Neural cell (in vitro differentiated cells): ENCODE results near the gene TGDS. TPM values are rescaled to one million over a fixed set of nuclear protein-coding genes. Genes with fewer than 3 reads are reported as not detected.

Experiments used
- H2AFZ ChIP-seq: fragments of 200-600, 300-800 bp; sonication (generic), shearing (Covaris generic); 2 replicates; pipeline ENCODE4 v1.6.0; 2014; ENCODE audit warnings: low read depth, mild to moderate bottlenecking, antibody characterized with exemption, low read length, moderate library complexity
- H3F3A ChIP-seq: fragments of 200-600 bp; shearing (Covaris generic); 2 replicates; pipeline ENCODE4 v1.6.1; 2016; ENCODE audit warnings: mild to moderate bottlenecking, moderate library complexity, mixed read lengths, antibody characterized with exemption, low read length; ENCODE audit not compliant: insufficient read depth, poor library complexity, severe bottlenecking
- H3K27ac ChIP-seq: fragments of 200-600, 300-800 bp; sonication (generic), shearing (Covaris generic); 2 replicates; pipeline ENCODE4 v1.5.1; 2014; ENCODE audit warnings: mild to moderate bottlenecking, low read length, moderate library complexity
- H3K27me3 ChIP-seq: fragments of 300-800, 200-600 bp; sonication (generic), shearing (Covaris generic); 2 replicates; pipeline ENCODE4 v1.6.0; 2014; ENCODE audit warnings: mild to moderate bottlenecking, low read depth, low read length, moderate library complexity; ENCODE audit not compliant: insufficient read depth
- H3K36me3 ChIP-seq: fragments of 300-800, 200-600 bp; sonication (generic), shearing (Covaris generic); 2 replicates; pipeline ENCODE4 v1.5.1; 2014; ENCODE audit warnings: mild to moderate bottlenecking, antibody characterized with exemption, low read length, moderate library complexity; ENCODE audit not compliant: insufficient read depth
- H3K4me2 ChIP-seq: fragments of 300-800, 200-600 bp; sonication (generic), shearing (Covaris generic); 2 replicates; pipeline ENCODE4 v1.6.0; 2014; ENCODE audit warnings: mild to moderate bottlenecking, low read length
- H3K4me3 ChIP-seq: fragments of 300-800, 200-600 bp; sonication (generic), shearing (Covaris generic); 2 replicates; pipeline ENCODE4 v1.5.1; 2014; ENCODE audit warnings: mild to moderate bottlenecking, low read length, moderate library complexity
- H3K79me2 ChIP-seq: fragments of 200-600 bp; shearing (Covaris generic); replicated peaks from 2 replicates; pipeline ENCODE4 v1.6.0; 2014; ENCODE audit warnings: mild to moderate bottlenecking, low read length, moderate library complexity; ENCODE audit not compliant: insufficient read depth
- H3K9ac ChIP-seq: fragments of 300-800, 200-600 bp; sonication (generic), shearing (Covaris generic); 2 replicates; pipeline ENCODE4 v1.6.1; 2016; ENCODE audit warnings: mild to moderate bottlenecking, low read length, mixed read lengths
- H3K9me2 ChIP-seq: fragments of 200-600 bp; shearing (Covaris generic); 2 replicates; pipeline ENCODE4 v1.6.1; 2016; ENCODE audit warnings: mild to moderate bottlenecking, low read length, mixed read lengths; ENCODE audit not compliant: insufficient read depth
- H3K9me3 ChIP-seq: fragments of 200-600, 300-800 bp; sonication (generic), shearing (Covaris generic); 2 replicates; pipeline ENCODE4 v1.6.1; 2016; ENCODE audit warnings: mild to moderate bottlenecking, mixed run types, low read length, moderate library complexity, mixed read lengths
- H4K20me1 ChIP-seq: fragments of 200-600 bp; shearing (Covaris generic); 2 replicates; pipeline ENCODE4 v1.6.1; 2016; ENCODE audit warnings: mild to moderate bottlenecking, mixed run types; ENCODE audit not compliant: insufficient read depth
- EP300 ChIP-seq: fragments of 450-650 bp; conservative IDR thresholded peaks from 2 replicates; pipeline ENCODE4 v1.6.1; 2014; ENCODE audit warnings: antibody characterized with exemption, mild to moderate bottlenecking, moderate library complexity; ENCODE audit not compliant: poor library complexity, severe bottlenecking
- EZH2 ChIP-seq: fragments of 200-600, 300-800 bp; shearing (Covaris generic), sonication (generic); IDR thresholded peaks from 2 replicates; pipeline ENCODE4 v1.6.1; 2014; ENCODE audit warnings: antibody characterized with exemption, low read length, borderline replicate concordance, mild to moderate bottlenecking; ENCODE audit not compliant: insufficient read depth, poor library complexity, severe bottlenecking
- MXI1 ChIP-seq: fragments of 450-650 bp; conservative IDR thresholded peaks from 2 replicates; pipeline ENCODE4 v1.6.1; 2014; ENCODE audit warnings: antibody characterized with exemption, mild to moderate bottlenecking; ENCODE audit not compliant: poor library complexity, severe bottlenecking
- POLR2AphosphoS5 ChIP-seq: IDR thresholded peaks from 2 replicates; pipeline ENCODE4 v1.6.1; 2012
- RAD21 ChIP-seq: fragments of 450-650 bp; conservative IDR thresholded peaks from 2 replicates; pipeline ENCODE4 v1.6.1; 2014; ENCODE audit warnings: antibody characterized with exemption, mild to moderate bottlenecking, moderate library complexity
- SMC3 ChIP-seq: fragments of 450-650 bp; conservative IDR thresholded peaks from 2 replicates; pipeline ENCODE4 v1.6.1; 2014; ENCODE audit warnings: antibody characterized with exemption, mild to moderate bottlenecking, moderate library complexity; ENCODE audit not compliant: poor library complexity
- TAF1 ChIP-seq: IDR thresholded peaks from 2 replicates; pipeline ENCODE4 v1.6.1; 2012; ENCODE audit warnings: low read depth
- polyA plus RNA-seq: library from polyadenylated mRNA; depleted of rRNA; stranded (reverse); fragments of >200 nt; gene quantifications from 2 replicates; pipeline ENCODE4 v1.2.3, GENCODE V29; 2014
- TF ChIP-seq, protein P1 (sequence below): fragments of 450-650 bp; IDR thresholded peaks from 2 replicates; pipeline ENCODE4 v1.5.1; 2014; ENCODE audit warnings: antibody characterized with exemption, mild to moderate bottlenecking, moderate library complexity; ENCODE audit not compliant: poor library complexity, severe bottlenecking
- TF ChIP-seq, protein P2 (sequence below): IDR thresholded peaks from 2 replicates; pipeline ENCODE4 v1.6.1; 2012; ENCODE audit warnings: borderline replicate concordance

The TGDS gene
- polyA plus RNA-seq, 1 donor from 2014 or later: 10.2 TPM

DNA sequence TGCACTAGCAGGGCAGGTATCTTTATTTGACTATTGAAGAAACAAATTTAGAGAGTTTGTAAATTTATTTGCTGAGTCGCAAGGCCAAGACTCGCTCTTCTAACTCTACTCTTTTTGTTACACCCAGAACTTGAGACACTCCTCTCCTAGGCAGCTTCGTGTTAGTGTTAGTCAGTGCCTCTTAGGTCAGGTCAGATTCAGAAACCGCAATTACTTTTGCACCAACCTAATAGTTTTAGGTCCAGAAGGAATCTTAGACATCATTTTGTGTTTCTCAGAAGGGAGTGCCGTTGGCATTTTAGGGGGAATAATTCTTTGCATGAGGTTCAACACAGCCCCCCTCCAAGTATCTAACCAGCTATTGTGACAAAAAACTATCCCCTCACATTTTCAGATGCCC, 14.5 kb upstream of the TGDS start:
- no peaks in the 10 kb centered on the region for H3K36me3 ChIP-seq
- H4K20me1 ChIP-seq: no peaks in the 10 kb centered on the region
- no peak overlapping the region for H3K4me2 ChIP-seq
- no peak overlapping the region for H3K27ac ChIP-seq
- H3F3A ChIP-seq: no peaks in the 10 kb centered on the region
- H3K79me2 ChIP-seq: no peaks in the 10 kb centered on the region
- H3K9ac ChIP-seq: no peak overlapping the region
- H3K9me3 ChIP-seq: no peaks in the 10 kb centered on the region
- no peak overlapping the region for H3K4me3 ChIP-seq
- H3K9me2 ChIP-seq: no peaks in the 10 kb centered on the region
- no peak overlapping the region for H2AFZ ChIP-seq
- TF ChIP-seq EP300: no peak
- TF ChIP-seq TAF1: no peak
- TF ChIP-seq POLR2AphosphoS5: no peak
- TF ChIP-seq MXI1: no peak
- TF ChIP-seq, protein P1, sequence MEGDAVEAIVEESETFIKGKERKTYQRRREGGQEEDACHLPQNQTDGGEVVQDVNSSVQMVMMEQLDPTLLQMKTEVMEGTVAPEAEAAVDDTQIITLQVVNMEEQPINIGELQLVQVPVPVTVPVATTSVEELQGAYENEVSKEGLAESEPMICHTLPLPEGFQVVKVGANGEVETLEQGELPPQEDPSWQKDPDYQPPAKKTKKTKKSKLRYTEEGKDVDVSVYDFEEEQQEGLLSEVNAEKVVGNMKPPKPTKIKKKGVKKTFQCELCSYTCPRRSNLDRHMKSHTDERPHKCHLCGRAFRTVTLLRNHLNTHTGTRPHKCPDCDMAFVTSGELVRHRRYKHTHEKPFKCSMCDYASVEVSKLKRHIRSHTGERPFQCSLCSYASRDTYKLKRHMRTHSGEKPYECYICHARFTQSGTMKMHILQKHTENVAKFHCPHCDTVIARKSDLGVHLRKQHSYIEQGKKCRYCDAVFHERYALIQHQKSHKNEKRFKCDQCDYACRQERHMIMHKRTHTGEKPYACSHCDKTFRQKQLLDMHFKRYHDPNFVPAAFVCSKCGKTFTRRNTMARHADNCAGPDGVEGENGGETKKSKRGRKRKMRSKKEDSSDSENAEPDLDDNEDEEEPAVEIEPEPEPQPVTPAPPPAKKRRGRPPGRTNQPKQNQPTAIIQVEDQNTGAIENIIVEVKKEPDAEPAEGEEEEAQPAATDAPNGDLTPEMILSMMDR: no peak
- no peak for TF ChIP-seq EZH2
- TF ChIP-seq SMC3: no peak
- TF ChIP-seq RAD21: no peak
- TF ChIP-seq, protein P2, sequence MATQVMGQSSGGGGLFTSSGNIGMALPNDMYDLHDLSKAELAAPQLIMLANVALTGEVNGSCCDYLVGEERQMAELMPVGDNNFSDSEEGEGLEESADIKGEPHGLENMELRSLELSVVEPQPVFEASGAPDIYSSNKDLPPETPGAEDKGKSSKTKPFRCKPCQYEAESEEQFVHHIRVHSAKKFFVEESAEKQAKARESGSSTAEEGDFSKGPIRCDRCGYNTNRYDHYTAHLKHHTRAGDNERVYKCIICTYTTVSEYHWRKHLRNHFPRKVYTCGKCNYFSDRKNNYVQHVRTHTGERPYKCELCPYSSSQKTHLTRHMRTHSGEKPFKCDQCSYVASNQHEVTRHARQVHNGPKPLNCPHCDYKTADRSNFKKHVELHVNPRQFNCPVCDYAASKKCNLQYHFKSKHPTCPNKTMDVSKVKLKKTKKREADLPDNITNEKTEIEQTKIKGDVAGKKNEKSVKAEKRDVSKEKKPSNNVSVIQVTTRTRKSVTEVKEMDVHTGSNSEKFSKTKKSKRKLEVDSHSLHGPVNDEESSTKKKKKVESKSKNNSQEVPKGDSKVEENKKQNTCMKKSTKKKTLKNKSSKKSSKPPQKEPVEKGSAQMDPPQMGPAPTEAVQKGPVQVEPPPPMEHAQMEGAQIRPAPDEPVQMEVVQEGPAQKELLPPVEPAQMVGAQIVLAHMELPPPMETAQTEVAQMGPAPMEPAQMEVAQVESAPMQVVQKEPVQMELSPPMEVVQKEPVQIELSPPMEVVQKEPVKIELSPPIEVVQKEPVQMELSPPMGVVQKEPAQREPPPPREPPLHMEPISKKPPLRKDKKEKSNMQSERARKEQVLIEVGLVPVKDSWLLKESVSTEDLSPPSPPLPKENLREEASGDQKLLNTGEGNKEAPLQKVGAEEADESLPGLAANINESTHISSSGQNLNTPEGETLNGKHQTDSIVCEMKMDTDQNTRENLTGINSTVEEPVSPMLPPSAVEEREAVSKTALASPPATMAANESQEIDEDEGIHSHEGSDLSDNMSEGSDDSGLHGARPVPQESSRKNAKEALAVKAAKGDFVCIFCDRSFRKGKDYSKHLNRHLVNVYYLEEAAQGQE: no peak
- no peaks in the 10 kb centered on the region for H3K27me3 ChIP-seq

DNA sequence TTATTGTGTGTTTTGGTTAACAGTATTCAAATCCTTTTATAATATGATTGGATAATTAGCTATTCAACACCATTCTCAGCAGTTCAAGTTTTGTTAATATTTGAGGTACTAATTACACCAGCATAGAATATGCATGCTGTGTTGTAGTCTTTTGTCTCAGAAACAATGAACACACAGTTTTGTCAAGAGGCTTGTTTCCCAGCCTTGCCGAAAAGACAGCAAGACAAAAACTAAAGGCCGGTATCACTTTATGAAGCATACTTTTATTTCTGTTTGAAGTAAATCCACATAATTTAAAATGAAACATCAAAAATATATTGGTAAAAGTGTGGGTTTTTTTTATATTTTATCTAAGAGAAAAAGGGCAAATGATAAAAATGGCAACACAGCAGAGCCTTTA, 13.2 kb upstream of the TGDS start:
- no peaks in the 10 kb centered on the region for H3K9me3 ChIP-seq
- H2AFZ ChIP-seq: no peak overlapping the region
- H3K9me2 ChIP-seq: no peaks in the 10 kb centered on the region
- no peaks in the 10 kb centered on the region for H3K36me3 ChIP-seq
- no peak overlapping the region for H3K4me2 ChIP-seq
- TF ChIP-seq EP300 (no peak), TAF1 (no peak), RAD21 (no peak), MXI1 (no peak), POLR2AphosphoS5 (no peak), SMC3 (no peak), EZH2 (no peak)
- TF ChIP-seq, protein P2: no peak
- TF ChIP-seq, protein P1: no peak
- H3K27me3 ChIP-seq: no peaks in the 10 kb centered on the region
- H3K9ac ChIP-seq: no peak overlapping the region
- no peak overlapping the region for H3K27ac ChIP-seq
- no peaks in the 10 kb centered on the region for H3F3A ChIP-seq
- H3K79me2 ChIP-seq: no peaks in the 10 kb centered on the region
- H3K4me3 ChIP-seq: no peak overlapping the region
- H4K20me1 ChIP-seq: no peaks in the 10 kb centered on the region
